Activated naive CD4-positive, alpha-beta T cell treated with anti-CD3 and anti-CD28 coated beads, Interleukin-2, amount 50 U/mL, for 16 hours (primary cell): ENCODE results near the gene R3HCC1L.
"Not testable (repeated sequence)": the region's sequence is repeated elsewhere in the genome, so short reads cannot be mapped to it uniquely, and the experiment has no call there.

Experiments
- DNase-seq: peaks from one replicate; pipeline ENCODE4 v3.0.0-alpha.2; 2020

R3HCC1L gene

GRCh38 chr10:98133075-98133752 is 1.2 kb upstream of the R3HCC1L start:
- DNase-seq = not testable (repeated sequence)

- no peak for DNase-seq
Observed at GRCh38 chr10:98134117-98134430, 383 bp upstream of the R3HCC1L start.

GRCh38 chr10:98135222-98135899 is 904 bp downstream of the R3HCC1L start:
- no peak for DNase-seq

- not testable (repeated sequence) for DNase-seq
Observed at GRCh38 chr10:98136775-98137174, 2.3 kb downstream of the R3HCC1L start.

GRCh38 chr10:98138031-98138430 is 3.6 kb downstream of the R3HCC1L start:
- no peak for DNase-seq

- DNase-seq = no peak
Observed at GRCh38 chr10:98139431-98139830, 5.0 kb downstream of the R3HCC1L start.

GRCh38 chr10:98141484-98142073 is 7.1 kb downstream of the R3HCC1L start:
- DNase-seq = no peak

- DNase-seq = no peak
Observed at GRCh38 chr10:98144985-98145384, 10.5 kb downstream of the R3HCC1L start.

- DNase-seq = no peak
Observed at GRCh38 chr10:98149858-98150257, 15.4 kb downstream of the R3HCC1L start.

GRCh38 chr10:98150544-98150943 is 16.1 kb downstream of the R3HCC1L start:
- DNase-seq = no peak

GRCh38 chr10:98152778-98153177 is 18.3 kb downstream of the R3HCC1L start:
- not testable (repeated sequence) for DNase-seq

- not testable (repeated sequence) for DNase-seq
Observed at GRCh38 chr10:98153213-98153958, 18.9 kb downstream of the R3HCC1L start.

- no peak for DNase-seq
Observed at GRCh38 chr10:98154076-98154475, 19.6 kb downstream of the R3HCC1L start.

- DNase-seq = no peak
Observed at GRCh38 chr10:98158576-98158975, 24.1 kb downstream of the R3HCC1L start.

GRCh38 chr10:98163941-98164340 is 29.5 kb downstream of the R3HCC1L start:
- no peak for DNase-seq

- DNase-seq = no peak
Observed at GRCh38 chr10:98167191-98167590, 32.7 kb downstream of the R3HCC1L start.

- DNase-seq = no peak
Observed at GRCh38 chr10:98168147-98168546, 33.7 kb downstream of the R3HCC1L start.

GRCh38 chr10:98168766-98169165 is 34.3 kb downstream of the R3HCC1L start:
- DNase-seq = no peak

- DNase-seq = no peak
Observed at GRCh38 chr10:98169379-98169778, 34.9 kb downstream of the R3HCC1L start.

GRCh38 chr10:98170249-98171117 is 36.0 kb downstream of the R3HCC1L start:
- DNase-seq = no peak

- no peak for DNase-seq
Observed at GRCh38 chr10:98172073-98172472, 37.6 kb downstream of the R3HCC1L start.

- no peak for DNase-seq
Observed at GRCh38 chr10:98172495-98172894, 38.0 kb downstream of the R3HCC1L start.

- DNase-seq = no peak
Observed at GRCh38 chr10:98173260-98173659, 38.8 kb downstream of the R3HCC1L start.
